HG03025 (cell line): ENCODE results near the gene RALGPS1.
A peak's percentile ranks its signal among the peaks of the same experiment; 100 is the strongest.

Experiments used
- ATAC-seq: cut with Tn5 transposase; IDR thresholded peaks from one replicate; pipeline ENCODE4 v1.9.1; 2021; ENCODE audit warnings: mild to moderate bottlenecking, moderate library complexity; ENCODE audit not compliant: unreplicated experiment, low FRiP score

The RALGPS1 gene

GRCh38 chr9:126984969-126985368, 70.4 kb downstream of the RALGPS1 start:
- ATAC-seq, result no peak

GRCh38 chr9:126985870-126986498, 71.4 kb downstream of the RALGPS1 start:
- no peak for ATAC-seq

- no peak for ATAC-seq
Observed at GRCh38 chr9:126986506-126986951, 71.9 kb downstream of the RALGPS1 start.

GRCh38 chr9:126988857-126989256, 74.3 kb downstream of the RALGPS1 start:
- ATAC-seq, result no peak

GRCh38 chr9:126989847-126990842, 75.6 kb downstream of the RALGPS1 start:
- no peak for ATAC-seq

GRCh38 chr9:126991183-126991582, 76.6 kb downstream of the RALGPS1 start:
- ATAC-seq, result no peak

- ATAC-seq, result no peak
Observed at GRCh38 chr9:126992427-126992826, 77.8 kb downstream of the RALGPS1 start.

GRCh38 chr9:126999315-127000068, 84.9 kb downstream of the RALGPS1 start:
- ATAC-seq, result no peak

GRCh38 chr9:127004946-127005769, 90.6 kb downstream of the RALGPS1 start:
- peak; percentile 90 for ATAC-seq

GRCh38 chr9:127005770-127006314, 91.3 kb downstream of the RALGPS1 start:
- ATAC-seq, result peak; percentile 11

- ATAC-seq, result no peak
Observed at GRCh38 chr9:127007638-127008037, 93.1 kb downstream of the RALGPS1 start.

GRCh38 chr9:127008076-127008475, 93.5 kb downstream of the RALGPS1 start:
- ATAC-seq, result no peak

- ATAC-seq, result no peak
Observed at GRCh38 chr9:127011772-127012171, 97.2 kb downstream of the RALGPS1 start.

- ATAC-seq, result no peak
Observed at GRCh38 chr9:127012250-127012649, 97.7 kb downstream of the RALGPS1 start.

- ATAC-seq, result no peak
Observed at GRCh38 chr9:127013597-127013996, 99.0 kb downstream of the RALGPS1 start.

- no peak for ATAC-seq
Observed at GRCh38 chr9:127014216-127014909, 99.8 kb downstream of the RALGPS1 start.

- no peak for ATAC-seq
Observed at GRCh38 chr9:127014910-127015540, 100.4 kb downstream of the RALGPS1 start.

- no peak for ATAC-seq
Observed at GRCh38 chr9:127015921-127016512, 101.4 kb downstream of the RALGPS1 start.
